T-helper 17 cell (primary cell): ENCODE results near the gene NPIPA5. TPM values are rescaled to one million over a fixed set of nuclear protein-coding genes. Genes with fewer than 3 reads are reported as not detected.
"Not testable (repeated sequence)": the region's sequence is repeated elsewhere in the genome, so short reads cannot be mapped to it uniquely, and the experiment has no call there.

Experiments used
- ATAC-seq: fragments of 150-1000 bp; cut with Tn5 transposase; 2 replicates; pipeline ENCODE4 v1.10.0; 2021; ENCODE audit warnings: mild to moderate bottlenecking, moderate library complexity
- DNase-seq, 3 donors: peaks; one replicate each; pipeline versions ENCODE4 v3.0.0 to v3.0.0-alpha.2; 2020 to 2021
- H3K9me3 ChIP-seq: one replicate; pipeline ENCODE4 v1.7.0; 2013; ENCODE audit warnings: low read length, mild to moderate bottlenecking; ENCODE audit not compliant: control insufficient read depth, poor library complexity, severe bottlenecking
- H3K27ac Mint-ChIP-seq: one replicate; pipeline ENCODE4 v1.8.0; 2022; ENCODE audit warnings: mild to moderate bottlenecking, moderate library complexity, mixed read lengths
- H3K27me3 Mint-ChIP-seq: one replicate; pipeline ENCODE4 v1.8.0; 2022; ENCODE audit warnings: mixed read lengths
- H3K36me3 Mint-ChIP-seq: one replicate; pipeline ENCODE4 v1.8.0; 2022; ENCODE audit warnings: low read depth, mixed read lengths
- H3K4me1 Mint-ChIP-seq: one replicate; pipeline ENCODE4 v1.8.0; 2022; ENCODE audit warnings: mild to moderate bottlenecking, mixed read lengths
- H3K4me3 Mint-ChIP-seq: one replicate; pipeline ENCODE4 v1.8.0; 2022; ENCODE audit warnings: mild to moderate bottlenecking, moderate library complexity, mixed read lengths
- total RNA-seq, 4 donors: library from RNA in 2 of 4; stranded (reverse) in 2 of 4; gene quantifications; one replicate each; pipeline ENCODE4 v1.2.3 and lab custom pipeline; 2022 to 2026

NPIPA5 gene
- 10 to 100 TPM; 12.3 to 13.9 TPM for total RNA-seq
- 0.46 to 1.6 reads per million in 2 donors for total RNA-seq (lab: John Stamatoyannopoulos, UW)

DNA sequence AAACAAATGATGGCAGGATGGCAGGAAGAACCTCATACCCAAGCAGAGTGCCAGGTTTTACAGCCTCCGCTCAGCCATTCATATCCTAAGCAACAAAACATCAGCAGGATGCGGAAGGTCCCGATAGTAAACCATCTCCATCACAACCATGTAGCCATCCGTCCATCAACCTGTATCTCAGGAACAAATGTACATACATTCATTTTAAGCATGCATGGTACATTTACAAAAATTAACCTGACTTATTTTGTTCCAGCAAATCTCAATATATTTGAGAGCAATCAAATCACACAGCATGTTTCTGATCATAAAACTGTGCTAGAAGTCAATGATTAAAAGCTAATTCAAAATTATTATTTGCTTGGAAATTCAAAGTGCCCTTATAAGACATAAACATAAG, at the start of gene NPIPA5:
Gene NPIPA5 (minus strand): TSS at position 101 of the 400 bp plus-strand sequence. CDS start 0 bp downstream, at position 101.
- not testable (repeated sequence) for DNase-seq, H3K36me3 Mint-ChIP-seq, H3K4me1 Mint-ChIP-seq, H3K27me3 Mint-ChIP-seq, H3K27ac Mint-ChIP-seq, ATAC-seq, H3K9me3 ChIP-seq, H3K4me3 Mint-ChIP-seq

DNA sequence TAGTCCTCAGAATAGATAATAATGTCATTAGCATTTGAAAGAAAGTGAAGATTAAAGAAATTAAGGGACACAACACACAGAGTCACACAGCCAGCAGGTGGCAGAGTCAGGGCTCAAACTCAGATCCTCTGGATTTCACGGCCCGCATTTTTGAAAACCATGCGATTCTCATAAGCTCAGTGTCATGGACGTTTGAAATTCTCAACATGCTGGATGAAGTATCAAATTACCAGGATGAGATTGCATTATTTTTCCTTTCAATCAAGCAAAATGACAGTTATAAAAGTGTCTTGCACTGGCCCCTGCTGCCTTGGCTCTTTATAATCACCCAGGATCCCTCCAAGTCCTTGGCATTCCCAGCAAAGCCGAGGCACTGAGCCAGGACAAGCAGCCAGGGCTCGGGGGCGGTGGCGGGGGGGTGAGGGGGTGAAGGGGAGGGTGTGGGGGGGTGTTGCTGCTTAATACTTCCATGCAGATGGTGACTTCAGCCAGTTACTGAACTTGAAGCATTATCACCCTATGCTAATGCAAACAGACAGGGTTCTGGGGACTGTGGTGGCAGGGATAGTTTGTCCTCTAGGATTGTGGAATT, 49.6 kb upstream of the NPIPA5 start:
- Mint-ChIP-seq H3K4me3 (no peak overlapping the region), H3K27ac (no peak overlapping the region), H3K4me1 (peaks cover 2% of the 10 kb centered on the region), H3K36me3 (peaks cover 3% of the 10 kb centered on the region), H3K27me3 (peaks cover 26% of the 10 kb centered on the region)
- no peaks in the 10 kb centered on the region for H3K9me3 ChIP-seq
- peak; percentile 22 to 40 (median 26) for DNase-seq
- peak; percentile 56 for ATAC-seq

DNA sequence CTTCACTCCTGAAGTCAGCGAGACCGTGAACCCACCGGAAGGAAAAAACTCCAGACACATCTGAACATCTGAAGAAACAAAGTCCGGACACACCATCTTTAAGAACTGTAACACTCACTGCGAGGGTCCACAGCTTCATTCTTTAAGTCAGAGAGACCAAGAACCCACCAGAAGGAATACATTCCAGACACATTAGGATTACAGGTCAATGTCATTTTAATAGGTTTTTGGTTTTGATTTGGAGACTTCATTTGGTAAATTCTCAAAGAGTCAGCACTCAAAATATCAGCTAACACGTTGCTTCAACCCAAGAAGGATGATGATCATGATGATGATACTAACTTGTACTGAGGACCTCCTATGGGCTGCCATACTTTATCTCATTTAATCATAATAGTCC, 48.7 kb upstream of the NPIPA5 start:
- ATAC-seq = no peak

DNA sequence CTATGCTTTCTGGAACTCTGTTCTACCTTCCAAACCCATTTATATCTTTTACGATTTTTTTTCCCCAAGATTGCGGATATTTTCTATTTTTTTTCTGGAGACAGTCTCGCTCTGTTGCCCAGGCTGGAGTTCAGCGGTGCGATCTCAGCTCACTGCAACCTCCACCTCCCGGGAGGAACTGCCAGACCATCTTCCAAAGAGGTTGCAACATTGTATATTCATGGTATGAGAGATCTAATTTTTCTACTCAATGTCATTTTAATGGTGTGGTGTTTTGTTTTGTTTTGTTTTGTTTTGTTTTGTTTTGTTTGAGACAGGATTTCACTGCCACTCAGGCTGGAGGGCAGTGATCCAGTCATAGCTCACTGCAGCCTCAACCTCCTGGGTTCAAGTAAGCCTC, 47.8 kb upstream of the NPIPA5 start:
- no peak for DNase-seq
- no peaks in the 10 kb centered on the region for H3K9me3 ChIP-seq
- Mint-ChIP-seq H3K4me3 (no peak overlapping the region), H3K36me3 (peaks cover 3% of the 10 kb centered on the region), H3K27ac (no peak overlapping the region), H3K4me1 (peaks cover 2% of the 10 kb centered on the region), H3K27me3 (peaks cover 39% of the 10 kb centered on the region)
- no peak for ATAC-seq

More for the DNA sequence above, 48.7 kb upstream of the NPIPA5 start:
- no peak for DNase-seq
- no peak overlapping the region for H3K27ac Mint-ChIP-seq
- peaks cover 32% of the 10 kb centered on the region for H3K27me3 Mint-ChIP-seq
- no peak overlapping the region for H3K4me3 Mint-ChIP-seq
- peaks cover 2% of the 10 kb centered on the region for H3K4me1 Mint-ChIP-seq
- H3K9me3 ChIP-seq = no peaks in the 10 kb centered on the region
- H3K36me3 Mint-ChIP-seq = peaks cover 3% of the 10 kb centered on the region

DNA sequence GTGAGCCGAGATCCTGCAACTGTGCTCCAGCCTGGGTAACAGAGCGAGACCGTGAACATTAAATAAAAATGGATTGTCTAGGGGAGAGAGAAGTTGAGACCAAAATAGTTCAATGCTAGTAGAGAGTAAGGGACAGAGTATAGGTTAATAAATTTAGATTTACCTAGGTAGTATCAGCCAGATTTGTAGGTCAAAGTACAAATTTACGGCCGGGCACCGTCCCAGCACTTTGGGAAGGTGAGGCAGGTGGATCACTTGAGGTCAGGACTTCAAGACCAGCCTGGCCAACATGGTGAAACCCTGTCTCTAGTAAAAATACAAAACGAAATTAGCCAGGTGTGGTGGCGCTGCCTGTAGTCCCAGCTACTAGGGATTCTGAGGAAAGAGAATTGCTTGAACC, 44.1 kb upstream of the NPIPA5 start:
- Mint-ChIP-seq H3K4me1 (no peaks in the 10 kb centered on the region), H3K27ac (no peak overlapping the region), H3K27me3 (peaks cover 43% of the 10 kb centered on the region), H3K4me3 (no peak overlapping the region), H3K36me3 (peaks cover 3% of the 10 kb centered on the region)
- no peak for ATAC-seq
- no peaks in the 10 kb centered on the region for H3K9me3 ChIP-seq
- no peak for DNase-seq

DNA sequence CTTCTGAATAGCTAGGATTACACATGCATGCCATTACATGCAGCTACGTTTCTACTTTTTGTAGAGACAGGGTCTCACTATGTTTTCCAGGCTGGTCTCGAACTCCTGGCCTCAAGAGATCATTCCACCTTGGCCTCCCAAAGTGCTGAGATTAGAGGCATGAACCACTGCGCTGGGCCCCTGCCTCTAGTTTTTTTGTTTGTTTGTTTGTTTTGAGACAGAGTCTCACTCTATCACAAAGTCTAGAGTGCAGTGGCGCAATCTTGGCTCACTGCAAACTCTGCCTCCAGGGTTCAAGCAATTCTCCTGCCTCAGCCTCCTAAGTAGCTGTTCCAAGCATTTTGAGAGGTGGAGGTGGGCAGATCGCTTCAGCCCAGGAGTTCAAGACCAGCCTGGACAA, 43.6 kb upstream of the NPIPA5 start:
- H3K36me3 Mint-ChIP-seq, H3K4me3 Mint-ChIP-seq, H3K9me3 ChIP-seq, ATAC-seq, H3K27ac Mint-ChIP-seq, DNase-seq, H3K4me1 Mint-ChIP-seq: not testable (repeated sequence)
- H3K27me3 Mint-ChIP-seq = peaks cover 41% of the 10 kb centered on the region

DNA sequence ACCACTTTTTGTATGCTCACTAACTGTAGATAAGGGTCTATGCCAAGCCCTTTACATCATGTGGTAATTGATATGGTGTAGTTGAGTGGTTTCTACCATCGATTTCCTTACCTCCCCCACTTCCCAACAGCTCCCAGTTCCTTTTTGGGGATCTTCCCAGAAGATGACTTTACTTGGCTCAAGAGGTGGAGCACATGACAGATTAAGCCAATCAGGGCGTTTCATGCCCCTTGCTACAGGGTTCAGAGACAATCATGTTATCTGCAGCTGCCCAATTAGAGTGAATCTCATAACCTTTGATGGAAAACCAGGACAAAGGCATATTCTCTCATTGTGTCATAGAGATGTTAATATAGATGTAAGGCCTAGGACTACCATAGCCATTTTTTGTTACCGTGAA, 40.1 kb upstream of the NPIPA5 start:
- ATAC-seq (no peak), DNase-seq (no peak)
- Mint-ChIP-seq H3K4me3 (no peak overlapping the region), H3K27me3 (peaks cover 29% of the 10 kb centered on the region), H3K4me1 (peaks cover 2% of the 10 kb centered on the region), H3K27ac (no peak overlapping the region), H3K36me3 (no peaks in the 10 kb centered on the region)
- H3K9me3 ChIP-seq = no peaks in the 10 kb centered on the region

DNA sequence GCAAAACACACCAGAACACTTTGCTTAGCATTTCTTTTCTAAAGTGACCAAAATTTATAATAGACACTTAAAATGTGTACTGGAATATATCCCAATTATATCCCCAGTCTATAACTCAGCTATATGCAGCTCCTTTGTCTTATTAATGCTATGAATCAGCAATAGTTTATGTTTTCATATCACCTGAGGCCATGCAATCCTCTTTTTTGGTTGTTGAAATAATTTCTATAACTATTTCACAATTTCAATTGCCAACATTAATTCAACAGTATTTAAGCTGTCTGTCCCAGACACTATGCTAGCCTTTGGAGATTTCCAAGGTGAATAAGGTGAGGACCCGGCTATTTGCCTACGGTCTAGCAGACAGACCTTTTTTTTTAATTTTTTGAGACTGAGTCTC, 39.1 kb upstream of the NPIPA5 start:
- H3K9me3 ChIP-seq = no peaks in the 10 kb centered on the region
- DNase-seq (no peak), ATAC-seq (no peak)
- Mint-ChIP-seq H3K27me3 (peaks cover 25% of the 10 kb centered on the region), H3K4me1 (peaks cover 2% of the 10 kb centered on the region), H3K27ac (no peak overlapping the region), H3K4me3 (no peak overlapping the region), H3K36me3 (no peaks in the 10 kb centered on the region)

DNA sequence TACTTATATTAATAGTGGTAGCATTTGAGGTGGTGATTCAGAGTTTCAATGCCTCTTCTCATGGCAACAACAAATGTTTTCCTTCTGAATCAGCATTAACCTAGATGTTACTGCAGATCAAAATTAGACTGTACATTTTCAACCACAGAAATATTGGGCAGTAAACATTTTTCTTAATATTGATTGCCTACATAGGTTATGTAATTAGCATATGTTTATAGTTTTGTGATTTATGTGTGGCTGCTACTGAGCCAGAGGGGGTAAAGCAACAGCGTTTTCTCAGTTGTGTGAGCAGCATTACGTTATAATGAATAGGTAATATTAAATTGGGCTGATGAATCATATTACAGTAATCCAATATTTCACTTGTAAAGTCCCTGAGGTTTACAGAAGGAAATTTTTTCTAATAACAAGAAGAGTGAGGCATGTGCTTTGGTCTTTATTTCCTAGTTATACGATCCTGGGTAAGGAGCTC, 37.5 kb upstream of the NPIPA5 start:
- H3K9me3 ChIP-seq = no peaks in the 10 kb centered on the region
- H3K4me3 Mint-ChIP-seq = no peak overlapping the region
- DNase-seq = no peak
- H3K27ac Mint-ChIP-seq = no peak overlapping the region
- peaks cover 2% of the 10 kb centered on the region for H3K4me1 Mint-ChIP-seq
- peaks cover 16% of the 10 kb centered on the region for H3K27me3 Mint-ChIP-seq
- ATAC-seq = no peak
- H3K36me3 Mint-ChIP-seq = no peaks in the 10 kb centered on the region

DNA sequence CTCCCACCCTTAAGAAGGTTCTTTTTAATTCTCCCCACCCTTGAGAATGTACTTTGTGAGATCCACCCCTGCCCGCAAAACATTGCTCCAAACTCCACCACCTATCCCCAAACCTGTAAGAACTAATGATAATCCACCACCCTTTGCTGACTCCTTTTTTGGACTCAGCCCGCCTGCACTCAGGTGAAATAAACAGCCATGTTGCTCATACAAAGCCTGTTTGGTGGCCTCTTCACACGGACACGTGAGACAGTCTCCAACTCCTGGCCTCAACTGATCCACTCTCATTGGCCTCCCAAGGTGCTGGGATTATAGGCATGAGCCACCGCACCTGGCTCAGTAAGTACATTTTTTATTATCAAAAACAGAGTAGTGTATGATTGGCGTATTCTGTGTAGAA, 31.4 kb upstream of the NPIPA5 start:
- DNase-seq, H3K27ac Mint-ChIP-seq, ATAC-seq, H3K9me3 ChIP-seq, H3K36me3 Mint-ChIP-seq, H3K4me1 Mint-ChIP-seq, H3K4me3 Mint-ChIP-seq, H3K27me3 Mint-ChIP-seq: not testable (repeated sequence)

DNA sequence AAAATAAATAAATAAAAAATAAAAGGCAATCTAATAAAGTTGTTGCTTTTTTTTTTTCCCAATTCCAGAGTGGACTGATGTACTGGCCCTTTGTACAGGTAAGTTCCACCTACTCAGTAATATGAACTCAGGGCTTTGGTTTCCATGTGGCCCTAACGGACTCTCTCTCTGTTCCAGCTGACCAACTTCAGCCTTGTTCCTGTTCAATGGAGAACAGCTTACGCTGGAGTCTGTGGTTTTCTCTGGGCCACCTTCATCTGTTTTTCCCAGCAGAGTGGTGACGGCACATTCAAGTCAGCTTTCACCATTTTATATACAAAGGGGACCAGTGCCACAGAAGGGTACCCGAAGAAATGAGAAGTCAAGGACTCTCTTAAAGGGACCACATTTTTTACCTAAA, 29.7 kb upstream of the NPIPA5 start:
- H3K27me3 Mint-ChIP-seq, H3K9me3 ChIP-seq, DNase-seq, H3K4me3 Mint-ChIP-seq, H3K36me3 Mint-ChIP-seq, ATAC-seq, H3K27ac Mint-ChIP-seq, H3K4me1 Mint-ChIP-seq: not testable (repeated sequence)

DNA sequence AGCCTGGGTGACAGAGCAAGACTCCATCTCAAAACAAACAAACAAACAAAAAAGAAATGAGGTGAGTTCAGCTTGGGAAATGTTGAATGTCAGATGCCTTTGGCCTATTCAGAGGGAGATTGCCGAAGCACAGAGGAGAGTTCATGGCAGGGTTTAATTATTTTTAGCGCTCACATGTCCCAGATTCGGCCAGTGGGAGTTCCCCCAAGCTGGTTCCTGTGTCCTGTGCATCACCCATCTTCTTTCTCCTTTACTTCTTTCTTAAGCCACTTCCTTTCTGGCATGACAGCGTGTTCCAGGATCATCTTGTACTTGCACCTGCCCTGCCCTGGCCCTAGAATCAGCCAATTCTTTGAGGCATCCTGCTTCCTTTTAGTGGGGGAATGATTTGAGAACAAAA, 26.7 kb upstream of the NPIPA5 start:
- Mint-ChIP-seq H3K27me3 (no peaks in the 10 kb centered on the region), H3K4me3 (no peak overlapping the region), H3K36me3 (peaks cover 2% of the 10 kb centered on the region), H3K27ac (peak overlapping the region; percentile 9), H3K4me1 (peaks cover 2% of the 10 kb centered on the region)
- ATAC-seq = no peak
- no peaks in the 10 kb centered on the region for H3K9me3 ChIP-seq
- DNase-seq = no peak

DNA sequence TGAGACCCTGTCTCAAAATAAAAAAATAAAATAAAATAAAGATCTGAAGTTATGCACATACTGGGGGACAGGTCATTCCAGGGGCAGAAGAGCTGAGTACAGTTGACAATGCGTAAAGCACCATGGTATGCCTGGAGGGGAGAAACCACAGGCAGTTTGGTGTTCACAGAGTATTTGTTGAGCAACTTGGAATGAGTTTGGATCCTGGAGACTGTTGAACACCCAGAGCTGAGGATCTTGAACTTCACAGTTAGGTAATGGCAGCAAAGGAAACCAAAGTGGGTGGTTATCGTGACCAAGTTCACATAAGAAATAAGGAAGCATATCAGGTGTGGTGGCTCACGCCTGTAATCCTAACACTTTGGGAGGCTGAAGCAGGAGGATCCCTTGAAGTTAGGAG, 26.0 kb upstream of the NPIPA5 start:
- not testable (repeated sequence) for H3K9me3 ChIP-seq, ATAC-seq, H3K27me3 Mint-ChIP-seq, DNase-seq, H3K36me3 Mint-ChIP-seq, H3K4me3 Mint-ChIP-seq, H3K4me1 Mint-ChIP-seq
- H3K27ac Mint-ChIP-seq = peak overlapping the region; percentile 29

DNA sequence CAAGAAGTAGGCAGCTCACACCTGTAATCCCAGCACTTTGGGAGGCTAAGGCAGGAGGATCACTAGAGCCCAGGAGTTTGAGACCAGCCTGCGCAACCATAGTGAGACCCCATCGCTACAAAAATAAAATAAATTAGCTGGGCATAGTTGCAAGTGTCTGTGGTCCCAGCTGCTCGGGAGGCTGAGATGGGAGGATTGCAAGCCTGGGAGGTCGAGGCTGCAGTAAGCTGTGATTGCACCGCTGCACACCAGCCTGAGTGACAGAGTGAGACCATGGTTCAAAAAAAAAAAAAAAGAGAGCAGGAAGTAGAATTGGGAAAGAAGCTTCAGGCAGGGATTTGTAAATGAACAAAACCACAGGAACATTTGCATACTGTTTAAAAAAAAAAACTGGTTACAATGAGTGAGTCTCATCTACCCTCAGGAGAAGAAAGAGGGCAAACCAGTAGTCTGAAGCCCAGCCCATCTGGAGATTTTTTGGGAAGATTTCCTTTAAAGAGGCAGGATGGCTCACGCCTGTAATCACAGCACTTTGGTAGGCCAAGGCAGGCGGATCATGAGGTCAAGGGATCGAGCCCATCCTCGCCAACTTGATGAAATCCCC, 25.4 kb upstream of the NPIPA5 start:
- DNase-seq (no peak), ATAC-seq (no peak)
- peaks cover 7% of the 10 kb centered on the region for H3K27me3 Mint-ChIP-seq
- no peaks in the 10 kb centered on the region for H3K4me1 Mint-ChIP-seq
- H3K27ac Mint-ChIP-seq = peak overlapping the region; percentile 29
- no peaks in the 10 kb centered on the region for H3K36me3 Mint-ChIP-seq
- H3K4me3 Mint-ChIP-seq = no peak overlapping the region
- H3K9me3 ChIP-seq = no peaks in the 10 kb centered on the region
